Endothelial cell of umbilical vein (primary cell): Measurements from ENCODE around the gene AAR2.

ENCODE experiments used
- CTCF ChIP-seq, 2 donors: IDR thresholded peaks; 1 replicate in 1 of 2; 2 replicates in 1 of 2; pipeline ENCODE4 v1.5.1; 2011; ENCODE audit warnings: low read length in 2 of 2, mild to moderate bottlenecking in 2 of 2, moderate library complexity in 2 of 2, control low read depth in 1 of 2, inconsistent platforms in 1 of 2, low read depth in 1 of 2; ENCODE audit not compliant: insufficient read depth in 1 of 2; ENCODE audit errors: extremely low read depth in 1 of 2
- EZH2 ChIP-seq: IDR thresholded peaks from 2 replicates; pipeline ENCODE4 v1.6.1; 2012; ENCODE audit warnings: borderline replicate concordance, low read depth, mild to moderate bottlenecking, moderate library complexity, low read length, inconsistent platforms; ENCODE audit not compliant: severe bottlenecking
- FOS ChIP-seq: IDR thresholded peaks from 2 replicates; pipeline ENCODE4 v1.6.1; 2011; ENCODE audit warnings: mild to moderate bottlenecking, low read length, moderate library complexity, borderline replicate concordance; ENCODE audit not compliant: insufficient read depth
- GATA2 ChIP-seq: IDR thresholded peaks from 2 replicates; pipeline ENCODE4 v1.7.0; 2011; ENCODE audit warnings: low read depth, mild to moderate bottlenecking, moderate library complexity, mixed read lengths, low read length; ENCODE audit not compliant: insufficient read length, insufficient read depth
- MYC ChIP-seq: IDR thresholded peaks from one replicate; pipeline ENCODE4 v1.6.1; 2011; ENCODE audit warnings: mild to moderate bottlenecking, low read depth, low read length
- POLR2A ChIP-seq: IDR thresholded peaks from 2 replicates; pipeline ENCODE4 v1.6.1; 2012; ENCODE audit warnings: low read depth, mild to moderate bottlenecking, control low read depth, low read length
- POLR2AphosphoS5 ChIP-seq: IDR thresholded peaks from 2 replicates; pipeline ENCODE4 v1.6.1; 2012; ENCODE audit warnings: low read depth, mild to moderate bottlenecking, control low read depth, low read length, moderate library complexity; ENCODE audit not compliant: insufficient read depth
- TF ChIP-seq, protein P1 (sequence below): IDR thresholded peaks from 2 replicates; pipeline ENCODE4 v1.6.1; 2011; ENCODE audit not compliant: insufficient read depth, insufficient read length

DNA sequence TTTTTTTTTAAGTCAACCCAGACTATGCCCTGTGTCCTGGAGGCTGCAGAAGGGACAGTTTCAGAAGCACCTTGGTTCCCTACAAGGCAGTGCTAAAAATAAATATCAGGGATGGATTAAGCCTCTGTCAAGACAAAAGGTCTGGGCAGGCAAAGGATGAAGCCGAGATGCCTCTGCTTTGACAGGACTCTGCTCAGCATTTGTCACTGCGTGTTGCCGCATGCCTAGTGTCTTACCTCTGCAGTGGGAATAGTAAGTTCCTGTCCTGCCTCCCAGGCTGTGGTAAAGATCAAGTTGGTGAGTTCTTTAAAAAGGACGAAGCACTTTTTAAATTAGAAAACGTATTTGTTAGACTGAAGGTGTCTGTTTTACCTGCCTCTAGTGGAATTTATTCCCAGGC lies 15.1 kb downstream of the AAR2 start:
- TF ChIP-seq FOS = no peak
- no peak for TF ChIP-seq GATA2
- TF ChIP-seq CTCF (IDR thresholded peaks at IDR 0.05; ENCODE audit: extremely low read depth in 1 of 2, insufficient read depth in 1 of 2, low read depth in 1 of 2, low read length in 2 of 2) = no peak
- TF ChIP-seq POLR2AphosphoS5 = no peak
- TF ChIP-seq, protein P1, sequence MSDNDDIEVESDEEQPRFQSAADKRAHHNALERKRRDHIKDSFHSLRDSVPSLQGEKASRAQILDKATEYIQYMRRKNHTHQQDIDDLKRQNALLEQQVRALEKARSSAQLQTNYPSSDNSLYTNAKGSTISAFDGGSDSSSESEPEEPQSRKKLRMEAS = no peak
- no peak for TF ChIP-seq EZH2
- no peak for TF ChIP-seq POLR2A
- no peak for TF ChIP-seq MYC
